ENCODE measurements around the gene KPNA4. TPM values are rescaled to one million over a fixed set of nuclear protein-coding genes. Genes with fewer than 3 reads are reported as not detected.

The KPNA4 gene
- total RNA-seq, 1 donor from 2014 or later: 61.5 TPM

DNA sequence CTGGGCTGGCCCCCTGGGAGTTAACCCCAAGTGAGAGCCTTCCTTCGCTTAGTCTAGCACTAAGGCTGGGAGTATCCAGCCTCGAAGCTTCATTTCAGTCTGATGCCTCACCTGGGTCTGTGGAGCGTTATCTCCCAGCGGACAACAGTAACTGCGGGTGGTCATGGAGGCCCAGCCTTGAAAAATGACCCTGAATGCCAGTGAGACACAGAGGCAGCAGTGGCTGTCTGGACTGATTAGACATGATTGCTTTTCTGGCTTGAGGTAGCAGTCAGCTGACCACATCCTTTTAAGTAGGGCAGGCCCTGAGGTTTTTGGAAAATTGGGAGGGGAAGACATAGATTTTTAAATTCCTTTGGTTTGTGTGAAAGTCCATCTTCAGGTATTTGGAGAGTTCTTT lies 87.6 kb downstream of the KPNA4 start:
- TF ChIP-seq, protein P1, sequence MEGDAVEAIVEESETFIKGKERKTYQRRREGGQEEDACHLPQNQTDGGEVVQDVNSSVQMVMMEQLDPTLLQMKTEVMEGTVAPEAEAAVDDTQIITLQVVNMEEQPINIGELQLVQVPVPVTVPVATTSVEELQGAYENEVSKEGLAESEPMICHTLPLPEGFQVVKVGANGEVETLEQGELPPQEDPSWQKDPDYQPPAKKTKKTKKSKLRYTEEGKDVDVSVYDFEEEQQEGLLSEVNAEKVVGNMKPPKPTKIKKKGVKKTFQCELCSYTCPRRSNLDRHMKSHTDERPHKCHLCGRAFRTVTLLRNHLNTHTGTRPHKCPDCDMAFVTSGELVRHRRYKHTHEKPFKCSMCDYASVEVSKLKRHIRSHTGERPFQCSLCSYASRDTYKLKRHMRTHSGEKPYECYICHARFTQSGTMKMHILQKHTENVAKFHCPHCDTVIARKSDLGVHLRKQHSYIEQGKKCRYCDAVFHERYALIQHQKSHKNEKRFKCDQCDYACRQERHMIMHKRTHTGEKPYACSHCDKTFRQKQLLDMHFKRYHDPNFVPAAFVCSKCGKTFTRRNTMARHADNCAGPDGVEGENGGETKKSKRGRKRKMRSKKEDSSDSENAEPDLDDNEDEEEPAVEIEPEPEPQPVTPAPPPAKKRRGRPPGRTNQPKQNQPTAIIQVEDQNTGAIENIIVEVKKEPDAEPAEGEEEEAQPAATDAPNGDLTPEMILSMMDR (IDR thresholded peaks at IDR 0.05; ENCODE audit: partially characterized antibody, unreplicated experiment): no peak
- H3K27ac Mint-ChIP-seq (ENCODE audit: unreplicated experiment): no peak overlapping the region
- no peak for DNase-seq
- peaks cover 2% of the 10 kb centered on the region for H3K9me3 Mint-ChIP-seq (ENCODE audit: unreplicated experiment)
- no peaks in the 10 kb centered on the region for H3K36me3 Mint-ChIP-seq (ENCODE audit: unreplicated experiment)
- no peaks in the 10 kb centered on the region for H3K4me1 Mint-ChIP-seq (ENCODE audit: low read depth, unreplicated experiment)
- no peaks in the 10 kb centered on the region for H3K27me3 Mint-ChIP-seq (ENCODE audit: unreplicated experiment)
- H3K4me3 Mint-ChIP-seq (ENCODE audit: unreplicated experiment): no peak overlapping the region

DNA sequence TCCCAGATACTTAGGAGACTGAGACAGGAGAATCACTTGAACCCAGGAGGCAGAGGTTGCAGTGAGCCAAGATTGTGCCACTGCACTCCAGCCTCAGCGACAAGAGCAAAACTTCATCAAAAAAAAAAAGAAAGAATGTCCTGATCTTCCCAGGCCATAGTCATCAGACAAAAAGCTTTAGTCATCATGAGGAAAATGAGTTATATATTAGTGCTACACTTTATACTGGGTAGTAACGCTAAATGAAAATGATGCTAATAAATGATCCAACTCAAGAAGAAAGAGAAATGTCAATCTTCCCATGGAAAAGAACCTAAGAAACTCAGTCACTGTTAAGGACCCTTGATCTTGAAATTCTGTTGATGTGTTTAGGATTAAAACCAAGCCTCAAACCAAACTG lies 89.5 kb downstream of the KPNA4 start:
- H3K27me3 Mint-ChIP-seq (ENCODE audit: unreplicated experiment): no peaks in the 10 kb centered on the region
- DNase-seq: no peak
- no peaks in the 10 kb centered on the region for H3K4me1 Mint-ChIP-seq (ENCODE audit: low read depth, unreplicated experiment)
- no peaks in the 10 kb centered on the region for H3K36me3 Mint-ChIP-seq (ENCODE audit: unreplicated experiment)
- H3K27ac Mint-ChIP-seq (ENCODE audit: unreplicated experiment): no peak overlapping the region
- TF ChIP-seq, protein P1 (IDR thresholded peaks at IDR 0.05; ENCODE audit: partially characterized antibody, unreplicated experiment): no peak
- H3K9me3 Mint-ChIP-seq (ENCODE audit: unreplicated experiment): peaks cover 6% of the 10 kb centered on the region
- H3K4me3 Mint-ChIP-seq (ENCODE audit: unreplicated experiment): no peak overlapping the region

DNA sequence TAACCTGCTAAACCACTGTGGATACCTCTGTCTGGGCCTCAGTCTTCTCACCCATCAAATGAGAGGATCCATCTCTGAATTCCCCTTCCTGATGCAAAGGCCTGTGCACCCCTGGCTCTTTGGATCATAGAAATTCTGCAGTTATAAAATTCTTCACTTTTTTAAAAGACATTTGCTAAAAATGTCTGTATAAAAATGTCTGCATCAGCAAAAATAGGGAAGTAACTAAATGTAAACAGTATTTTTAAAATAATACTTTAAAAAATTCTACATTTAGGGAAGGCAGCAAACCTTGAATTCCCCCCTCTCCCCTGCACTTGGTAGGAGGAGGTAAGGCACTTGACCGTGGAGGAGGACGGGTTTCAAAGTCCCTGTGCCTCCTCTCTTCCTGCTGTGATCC lies 90.2 kb downstream of the KPNA4 start:
- Mint-ChIP-seq H3K27ac (ENCODE audit: unreplicated experiment) (no peak overlapping the region), H3K4me1 (ENCODE audit: low read depth, unreplicated experiment) (no peaks in the 10 kb centered on the region), H3K4me3 (ENCODE audit: unreplicated experiment) (no peak overlapping the region), H3K36me3 (ENCODE audit: unreplicated experiment) (no peaks in the 10 kb centered on the region), H3K9me3 (ENCODE audit: unreplicated experiment) (peaks cover 6% of the 10 kb centered on the region), H3K27me3 (ENCODE audit: unreplicated experiment) (no peaks in the 10 kb centered on the region)
- TF ChIP-seq, protein P1 (IDR thresholded peaks at IDR 0.05; ENCODE audit: partially characterized antibody, unreplicated experiment): no peak
- DNase-seq: no peak

DNA sequence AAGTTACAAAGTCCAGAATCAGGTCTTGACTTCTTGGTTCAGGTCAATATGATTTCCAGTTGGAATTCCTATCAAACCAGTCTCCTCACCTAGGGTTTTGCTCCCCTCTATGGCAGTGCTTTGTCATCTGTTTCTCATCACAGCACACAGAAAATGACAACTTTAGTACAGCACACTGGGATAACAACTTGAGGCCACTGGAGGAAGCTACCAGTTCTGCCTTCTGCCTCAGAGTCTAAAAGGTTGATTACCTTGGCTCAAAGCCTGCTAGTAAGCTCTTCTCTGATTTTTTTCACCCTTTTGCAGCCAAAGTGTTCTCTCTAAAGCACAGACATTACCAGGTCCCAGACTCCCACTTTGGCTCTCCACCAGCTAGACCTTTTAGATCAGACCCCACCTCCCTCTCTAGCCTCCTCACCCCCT lies 90.9 kb downstream of the KPNA4 start:
- Mint-ChIP-seq H3K27ac (ENCODE audit: unreplicated experiment) (no peak overlapping the region), H3K36me3 (ENCODE audit: unreplicated experiment) (peaks cover 7% of the 10 kb centered on the region), H3K9me3 (ENCODE audit: unreplicated experiment) (peaks cover 10% of the 10 kb centered on the region), H3K27me3 (ENCODE audit: unreplicated experiment) (no peaks in the 10 kb centered on the region), H3K4me3 (ENCODE audit: unreplicated experiment) (no peak overlapping the region), H3K4me1 (ENCODE audit: low read depth, unreplicated experiment) (no peaks in the 10 kb centered on the region)
- no peak for DNase-seq
- TF ChIP-seq, protein P1 (IDR thresholded peaks at IDR 0.05; ENCODE audit: partially characterized antibody, unreplicated experiment): no peak

DNA sequence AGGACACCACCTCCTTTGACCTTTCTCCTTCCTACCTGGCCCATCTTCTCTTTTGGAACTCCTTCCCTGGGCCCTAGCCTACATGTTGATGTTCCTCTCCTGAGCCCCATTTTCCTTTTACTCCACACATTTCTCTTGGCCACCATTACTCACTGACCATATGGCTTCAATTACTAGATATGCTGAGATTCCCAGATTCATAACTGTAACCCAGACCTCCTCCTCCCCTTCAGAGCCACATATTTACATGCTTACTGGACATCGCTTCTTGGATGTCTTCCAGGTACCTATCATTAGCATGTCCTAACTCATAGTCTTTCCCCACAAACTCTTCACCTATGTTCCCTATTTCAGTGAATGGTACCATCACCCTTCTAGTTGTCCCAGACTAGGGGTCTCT lies 91.4 kb downstream of the KPNA4 start:
- DNase-seq: no peak
- Mint-ChIP-seq H3K4me3 (ENCODE audit: unreplicated experiment) (no peak overlapping the region), H3K9me3 (ENCODE audit: unreplicated experiment) (peaks cover 10% of the 10 kb centered on the region), H3K36me3 (ENCODE audit: unreplicated experiment) (peaks cover 8% of the 10 kb centered on the region), H3K27me3 (ENCODE audit: unreplicated experiment) (no peaks in the 10 kb centered on the region), H3K27ac (ENCODE audit: unreplicated experiment) (no peak overlapping the region), H3K4me1 (ENCODE audit: low read depth, unreplicated experiment) (no peaks in the 10 kb centered on the region)
- TF ChIP-seq, protein P1 (IDR thresholded peaks at IDR 0.05; ENCODE audit: partially characterized antibody, unreplicated experiment): no peak

Data from glutamatergic neuron (in vitro differentiated cells).